Frontal cortex (tissue), 4 donors: Measurements from ENCODE around the gene SLIT3. TPM values are rescaled to one million over a fixed set of nuclear protein-coding genes. Genes with fewer than 3 reads are reported as not detected.

ENCODE experiments used
- DNase-seq, 2 donors: peaks; one replicate each; pipeline ENCODE4 v3.0.0; 2012; ENCODE audit warnings: low spot score in 2 of 2
- FAIRE-seq: peaks from 2 replicates; lab custom pipeline; 2012; peaks lifted over from hg19 to GRCh38; lab: Jason Lieb, UNC
- total RNA-seq: library from RNA; depleted of rRNA; stranded (reverse); fragments of >200 nt; gene quantifications from one replicate; pipeline ENCODE4 v1.2.3, GENCODE V29; 2014
- donor health status: control.
- donor health status: control.
- donor health status: control.

The SLIT3 gene
- total RNA-seq, 1 donor from 2014 or later = 2.0 TPM

DNA sequence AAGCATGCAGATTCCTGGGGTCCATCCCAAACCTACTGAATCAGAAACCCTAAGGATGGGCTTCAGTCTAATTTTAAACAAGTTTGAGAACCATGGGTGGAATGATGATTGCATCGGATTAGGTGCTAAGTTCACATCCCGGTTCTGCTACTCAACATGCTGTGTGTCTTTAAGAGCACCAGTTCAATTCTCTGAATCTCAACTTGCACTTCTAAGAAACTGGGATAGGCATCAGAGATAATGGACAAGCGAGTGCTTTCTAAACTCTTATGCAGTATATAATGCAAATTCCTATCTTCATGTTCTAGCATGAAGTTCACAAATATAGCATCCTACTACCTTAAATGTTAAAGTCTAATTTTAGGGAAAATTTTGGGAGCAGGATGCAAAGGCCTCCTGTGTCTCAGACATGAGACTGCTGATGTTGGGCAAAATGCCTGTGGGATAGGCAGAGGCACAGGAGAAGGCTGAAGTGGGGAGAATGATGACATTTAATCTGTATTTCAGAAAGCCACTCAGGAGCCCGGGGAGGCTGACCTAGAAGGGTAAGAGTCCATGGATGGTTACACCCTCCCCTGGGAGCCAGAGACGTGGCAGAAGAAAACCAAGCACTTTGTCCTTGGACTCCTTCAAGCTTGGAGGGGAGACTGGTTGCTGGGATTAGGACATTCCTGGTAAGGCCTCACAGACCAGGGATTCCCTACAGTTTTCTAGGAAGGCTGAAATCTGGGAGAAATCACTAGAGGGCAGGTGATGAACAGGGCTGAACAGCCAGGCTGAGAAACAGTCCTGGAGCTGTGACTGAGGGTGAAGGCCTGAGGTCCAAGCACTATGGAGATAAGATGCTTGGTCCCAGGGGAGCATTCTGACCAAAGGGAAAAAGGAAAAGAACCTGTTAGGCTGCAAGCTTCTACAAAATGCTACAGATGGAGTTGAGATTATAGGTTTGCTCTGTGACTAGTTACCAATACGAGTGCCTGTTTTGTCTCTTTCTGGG, 409.8 kb downstream of the SLIT3 start:
- no peak for FAIRE-seq
- no peak for DNase-seq

DNA sequence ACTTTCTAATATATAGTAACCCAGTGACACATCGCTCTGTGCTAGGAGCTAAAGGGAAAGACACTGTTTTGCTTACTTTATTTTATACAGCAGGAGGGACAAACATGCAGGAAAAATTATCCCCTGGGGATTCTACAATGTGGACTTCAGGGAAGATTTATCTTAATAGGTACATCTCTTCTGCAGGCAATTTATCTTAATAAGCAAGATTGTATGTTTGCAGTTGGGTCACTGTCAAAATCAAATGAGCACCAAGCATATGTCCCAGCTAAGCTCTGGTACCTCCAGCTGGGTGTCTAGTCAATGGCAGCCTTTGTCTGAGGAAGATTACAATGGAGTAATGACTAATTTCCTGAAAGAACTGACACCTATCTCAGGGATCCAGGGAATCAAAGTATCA, 411.9 kb downstream of the SLIT3 start:
- DNase-seq (no peak), FAIRE-seq (no peak)

DNA sequence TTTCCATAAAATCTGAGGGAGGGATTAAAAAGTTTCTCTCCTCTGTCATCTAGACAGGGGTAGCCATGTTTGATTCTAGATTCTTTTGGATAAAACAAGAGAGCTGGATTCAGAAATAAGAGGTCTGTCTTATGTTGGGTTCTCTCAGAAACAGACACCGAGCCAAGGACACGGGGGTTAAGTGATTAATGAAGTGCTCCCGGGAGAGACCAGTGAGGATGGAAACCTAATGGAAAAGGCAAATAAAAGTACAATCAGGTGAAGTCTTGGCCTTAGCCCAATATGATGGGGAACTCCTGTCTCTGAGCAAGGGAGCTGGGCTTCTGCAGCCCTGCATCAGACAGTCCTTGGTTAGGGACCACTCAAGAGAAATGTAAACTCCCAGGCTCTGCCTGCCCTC, 413.0 kb downstream of the SLIT3 start:
- no peak for FAIRE-seq

DNA sequence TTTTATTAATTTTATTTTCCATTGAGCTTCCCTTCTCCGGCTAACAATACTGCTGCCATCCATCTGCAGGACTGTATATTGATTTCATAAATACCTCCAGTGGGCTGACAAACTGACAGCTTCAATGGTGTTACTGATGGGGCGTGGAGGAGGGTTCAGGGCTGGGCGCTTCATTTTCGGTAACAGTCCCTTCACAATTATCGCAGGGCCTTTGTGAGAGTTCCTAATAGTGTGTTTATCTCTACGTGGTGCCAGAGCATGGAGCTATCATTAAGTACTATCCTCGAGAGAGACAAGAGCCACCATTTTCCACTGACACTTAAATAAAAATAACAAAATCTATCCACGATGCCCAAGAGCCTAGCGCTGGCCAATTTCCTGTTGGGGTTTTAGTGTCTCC, 414.8 kb downstream of the SLIT3 start:
- DNase-seq (no peak), FAIRE-seq (no peak)

More for the DNA sequence above, 413.0 kb downstream of the SLIT3 start:
- DNase-seq = no peak

DNA sequence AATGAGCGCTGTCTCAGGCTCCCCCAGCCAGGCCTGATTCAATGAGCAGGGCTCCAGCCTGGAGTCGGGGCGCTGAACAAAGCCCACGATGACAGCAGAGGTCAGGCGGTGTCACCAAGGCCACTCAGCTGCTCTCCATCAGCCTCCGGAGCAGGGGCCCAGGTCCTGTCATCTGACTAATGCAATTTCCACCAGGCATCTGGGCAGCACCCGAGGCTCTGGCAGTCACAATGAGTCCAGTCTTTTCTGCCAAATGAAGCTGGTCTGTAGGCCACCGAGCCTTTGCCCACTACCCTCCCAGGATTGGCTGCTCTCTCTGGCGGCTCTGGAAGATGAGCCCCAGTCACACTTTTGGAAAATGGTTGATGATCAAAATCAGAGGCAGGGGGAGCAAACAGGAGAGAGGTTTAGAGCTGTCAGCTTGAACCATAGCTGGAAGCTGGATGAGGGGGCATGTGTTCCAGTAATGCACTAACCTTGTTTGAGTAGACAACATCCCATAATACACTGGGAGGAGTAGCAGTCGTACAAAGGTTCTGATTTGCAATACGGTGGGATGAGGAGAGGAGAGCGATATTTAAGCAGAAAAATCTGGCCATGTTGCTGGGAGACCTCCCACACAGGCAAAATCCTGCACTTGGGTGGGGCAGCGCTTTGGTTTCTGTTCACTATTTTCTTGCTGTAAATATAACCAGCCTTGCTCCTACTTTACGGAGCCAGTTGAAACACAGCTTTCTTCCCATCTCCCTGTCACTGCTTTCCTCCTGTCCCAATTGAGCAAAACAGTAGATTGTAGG, 415.4 kb downstream of the SLIT3 start:
- no peak for FAIRE-seq
- no peak for DNase-seq

DNA sequence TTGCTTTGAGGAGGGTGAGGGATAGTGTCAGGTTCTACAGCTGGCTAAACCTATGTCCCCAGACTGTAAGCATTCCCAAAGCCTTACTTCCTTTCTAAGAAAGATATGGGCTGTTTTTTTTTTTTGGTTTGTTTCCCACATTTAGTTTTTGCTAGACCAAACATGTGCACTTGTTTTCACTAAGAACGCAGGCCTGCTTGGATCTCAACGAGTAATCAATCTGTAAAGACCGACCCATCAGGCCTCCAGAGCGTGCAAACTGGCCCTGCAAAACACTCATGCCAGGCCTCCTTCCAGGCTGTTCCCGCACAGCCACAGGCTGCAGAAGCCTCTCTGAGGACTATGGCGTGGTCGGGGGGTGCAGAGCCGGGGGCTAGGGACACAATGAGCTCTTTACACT, 416.9 kb downstream of the SLIT3 start:
- no peak for DNase-seq
- no peak for FAIRE-seq

DNA sequence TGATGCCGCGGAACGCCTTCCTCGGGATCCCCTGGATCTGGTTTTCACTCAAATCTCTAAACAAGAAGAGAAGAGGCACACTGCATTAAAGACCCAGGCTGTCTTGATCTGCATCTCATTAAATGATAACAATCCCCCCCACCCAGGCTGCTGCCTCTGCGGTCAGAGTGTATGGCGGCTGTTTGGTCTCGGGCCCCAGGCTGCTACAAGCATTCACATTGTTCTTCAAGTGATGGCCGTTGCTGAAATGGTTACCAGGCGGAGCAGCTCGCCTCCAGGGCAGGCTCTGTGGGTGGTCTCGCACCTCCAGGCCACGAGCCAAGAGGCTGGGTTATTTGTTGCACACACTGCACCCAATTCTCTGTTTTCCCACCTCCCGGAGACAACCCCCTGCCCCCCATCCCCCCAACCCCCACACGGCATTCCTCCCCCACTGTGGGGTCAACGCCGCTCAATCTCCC, 417.6 kb downstream of the SLIT3 start:
- FAIRE-seq (no peak), DNase-seq (no peak)

DNA sequence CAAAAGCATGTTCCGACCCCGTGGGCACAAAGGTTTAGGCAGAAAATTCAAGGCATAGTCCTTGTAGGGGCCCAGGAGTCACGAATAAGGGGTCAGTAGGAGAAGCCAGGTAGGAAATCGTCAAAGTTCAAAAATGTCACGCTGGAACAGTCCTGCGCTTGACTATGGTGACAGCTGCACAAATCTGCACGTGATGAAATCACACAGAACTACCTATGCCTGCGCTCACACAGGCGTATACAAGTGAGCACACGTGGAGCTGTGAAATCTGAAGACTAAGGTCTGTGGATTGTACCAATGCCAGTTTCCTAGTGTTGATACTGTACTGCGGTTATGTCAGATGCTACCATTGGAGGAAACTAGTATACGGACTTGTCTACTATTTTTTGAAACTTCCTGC, 418.7 kb downstream of the SLIT3 start:
- no peak for DNase-seq
- no peak for FAIRE-seq

DNA sequence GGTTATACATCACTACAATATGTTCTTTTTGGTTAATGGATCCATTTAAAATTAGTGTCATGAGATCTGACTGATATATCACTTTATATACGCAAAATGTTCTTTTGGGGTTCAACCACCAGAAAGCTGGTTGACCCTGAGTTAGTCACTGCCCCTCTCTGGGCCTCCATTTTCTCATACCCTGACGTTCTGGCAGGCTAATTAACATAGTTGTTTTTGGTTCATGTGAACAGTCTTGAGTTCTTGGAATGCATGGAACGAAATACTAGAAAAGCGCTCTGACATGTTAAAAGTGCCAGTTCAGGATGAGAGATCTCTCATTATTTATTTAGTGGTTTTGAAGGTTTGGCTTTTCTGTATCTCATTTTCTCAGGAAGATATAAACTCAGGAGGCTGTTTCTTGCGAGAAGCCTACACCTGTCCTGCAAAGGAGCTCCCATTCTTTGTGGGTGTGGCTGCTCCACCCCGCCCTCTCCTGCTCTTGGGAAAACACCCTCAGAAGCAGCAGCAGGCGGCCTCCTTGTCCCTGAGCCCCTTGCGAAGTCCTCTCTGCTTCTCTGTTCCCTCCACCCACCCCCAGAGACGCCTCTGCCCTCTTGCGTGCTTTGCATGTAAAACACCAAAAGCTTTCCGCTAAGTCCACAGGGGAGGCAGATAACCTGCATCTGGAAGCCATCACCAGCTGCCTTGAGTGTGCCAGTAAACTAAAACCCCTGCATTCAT, 419.4 kb downstream of the SLIT3 start:
- no peak for DNase-seq
- no peak for FAIRE-seq

DNA sequence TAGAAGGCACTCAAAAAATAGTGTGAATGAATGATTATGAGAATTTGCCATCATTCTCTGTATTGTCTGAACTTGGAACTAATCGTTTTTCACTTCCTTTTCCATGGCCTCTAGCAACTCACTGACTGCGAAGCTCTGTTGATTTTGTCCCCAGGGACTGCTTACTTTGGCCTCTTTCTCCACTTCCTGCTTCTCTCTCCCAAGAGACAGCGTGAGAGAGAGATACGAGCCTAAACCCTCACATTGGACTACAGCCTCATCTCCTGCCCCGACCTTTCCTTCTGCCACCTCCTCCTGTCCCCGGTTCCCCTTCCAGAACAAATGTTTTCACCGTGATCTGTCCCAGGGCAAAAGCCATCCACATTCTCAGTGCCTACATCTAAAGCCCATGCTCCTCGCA, 421.0 kb downstream of the SLIT3 start:
- DNase-seq (no peak), FAIRE-seq (no peak)

DNA sequence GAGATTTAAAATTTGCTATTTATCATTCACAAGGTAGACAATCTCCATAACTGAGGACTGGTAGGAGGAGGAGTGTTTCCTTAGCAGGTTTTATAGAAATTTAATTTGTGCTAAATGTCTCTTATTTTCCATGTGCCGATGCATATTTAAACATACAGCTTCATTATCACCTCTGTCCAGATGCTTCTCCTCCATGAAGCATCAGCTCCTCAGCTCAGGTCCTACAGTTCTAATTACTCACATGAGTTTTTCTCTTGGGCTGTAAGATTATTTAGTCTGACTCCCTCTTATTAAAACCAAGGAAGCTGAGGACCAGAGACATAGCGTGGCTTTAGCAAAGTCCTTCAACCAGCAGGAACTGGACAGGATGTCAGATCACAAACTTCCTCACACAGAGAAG, 421.6 kb downstream of the SLIT3 start:
- FAIRE-seq = no peak
- no peak for DNase-seq

DNA sequence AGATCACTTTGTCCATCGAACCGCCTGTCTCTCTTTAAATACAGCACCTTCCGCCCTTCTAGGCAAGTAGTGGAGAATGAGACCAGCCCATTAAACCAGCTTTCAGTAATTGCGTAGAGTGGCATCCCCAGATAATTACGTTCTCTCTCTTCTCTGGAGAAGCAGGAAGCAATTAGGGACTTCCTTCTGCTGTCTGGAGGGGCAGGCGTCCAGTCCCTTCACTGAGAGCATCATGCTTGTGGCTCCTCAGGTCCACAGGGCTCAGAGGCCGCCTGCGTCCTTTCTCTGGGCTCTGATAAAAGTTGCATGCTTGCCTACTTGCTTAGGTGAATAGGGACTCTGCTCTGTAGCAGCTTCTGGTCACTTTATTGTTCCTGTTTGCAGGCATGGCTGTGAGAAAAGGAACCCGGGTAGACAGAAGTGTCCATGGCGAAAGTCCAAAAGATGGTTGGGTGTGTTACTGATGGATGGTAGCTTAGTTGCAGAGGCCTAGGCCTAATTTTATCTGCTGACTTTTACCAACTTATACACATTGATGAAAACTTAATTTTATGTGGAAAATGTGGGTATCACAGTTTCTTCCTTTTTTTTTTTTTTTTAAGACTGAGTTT, 422.7 kb downstream of the SLIT3 start:
- FAIRE-seq (no peak), DNase-seq (no peak)

DNA sequence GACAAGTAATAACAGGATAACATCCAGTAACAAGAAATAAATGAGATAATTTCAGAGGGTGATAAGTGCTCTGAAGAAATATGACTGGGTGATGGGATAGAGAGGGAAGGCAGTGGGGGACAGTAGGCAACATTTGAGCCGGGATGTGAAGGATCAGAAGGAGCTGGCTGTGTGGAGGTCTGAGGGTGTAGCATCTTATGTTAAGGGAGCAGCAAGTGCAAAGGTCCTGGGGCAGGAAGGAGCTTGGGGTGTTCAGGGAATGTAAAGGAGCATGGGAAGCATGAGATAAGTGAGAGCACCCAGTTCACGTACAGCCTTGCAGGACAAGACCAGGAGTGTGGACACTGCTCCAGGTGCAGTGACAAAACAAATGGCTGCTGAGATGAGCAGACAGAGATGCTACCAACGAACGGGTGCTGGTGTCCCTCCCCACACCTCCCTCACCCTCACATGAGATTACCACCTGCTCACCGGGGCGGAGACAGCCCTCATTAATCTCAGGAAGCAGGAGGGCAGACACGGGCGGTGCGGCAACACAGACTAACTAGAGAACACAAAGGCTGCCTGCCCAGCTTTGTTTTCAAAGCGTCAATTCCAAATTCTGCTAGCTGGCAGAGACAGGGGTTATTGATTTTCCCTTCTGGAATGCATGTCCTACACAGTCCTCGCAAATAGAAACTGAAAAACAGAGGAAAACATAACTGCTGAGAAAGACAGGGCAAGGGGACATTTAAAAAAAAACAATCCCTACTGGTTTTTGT, 423.6 kb downstream of the SLIT3 start:
- no peak for FAIRE-seq
- DNase-seq = no peak

DNA sequence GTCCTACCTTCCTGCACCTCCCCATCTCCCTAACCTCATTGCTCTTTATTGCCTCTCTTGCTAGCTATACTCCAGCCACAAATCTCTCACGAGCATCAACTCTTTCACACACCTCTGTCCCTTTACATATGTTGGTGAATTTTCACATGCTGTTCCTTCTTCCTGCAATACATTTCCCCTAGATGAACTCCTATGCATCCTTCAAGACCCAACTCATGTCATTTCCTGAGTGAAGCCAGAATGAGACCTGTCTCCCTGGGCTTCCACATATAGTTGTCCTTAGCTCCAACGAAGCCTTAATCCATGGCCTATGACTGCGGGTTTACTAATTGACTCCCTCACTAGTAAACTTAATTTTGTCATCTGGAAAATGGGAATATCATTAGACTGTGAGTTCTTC, 424.5 kb downstream of the SLIT3 start:
- no peak for FAIRE-seq
- DNase-seq = no peak

DNA sequence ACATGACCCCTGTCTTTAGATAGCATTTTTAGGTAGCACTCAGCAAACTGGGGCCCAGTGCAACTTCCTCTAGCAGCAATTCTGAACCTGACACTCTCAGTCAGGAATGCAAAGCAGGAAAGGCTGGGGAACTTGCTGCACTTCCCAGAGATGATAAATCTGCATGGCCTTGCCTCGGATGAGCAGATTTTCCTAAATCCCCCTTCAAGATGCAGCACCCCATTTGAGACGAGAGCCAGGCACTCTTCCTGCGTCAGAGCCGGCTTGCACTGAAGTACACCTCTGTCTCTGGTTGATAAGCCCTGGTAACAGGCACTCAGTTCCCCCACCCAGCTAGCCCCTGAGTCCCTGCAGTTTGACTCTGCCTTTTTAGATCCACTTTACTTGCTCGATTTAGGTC, 425.1 kb downstream of the SLIT3 start:
- FAIRE-seq (no peak), DNase-seq (no peak)

DNA sequence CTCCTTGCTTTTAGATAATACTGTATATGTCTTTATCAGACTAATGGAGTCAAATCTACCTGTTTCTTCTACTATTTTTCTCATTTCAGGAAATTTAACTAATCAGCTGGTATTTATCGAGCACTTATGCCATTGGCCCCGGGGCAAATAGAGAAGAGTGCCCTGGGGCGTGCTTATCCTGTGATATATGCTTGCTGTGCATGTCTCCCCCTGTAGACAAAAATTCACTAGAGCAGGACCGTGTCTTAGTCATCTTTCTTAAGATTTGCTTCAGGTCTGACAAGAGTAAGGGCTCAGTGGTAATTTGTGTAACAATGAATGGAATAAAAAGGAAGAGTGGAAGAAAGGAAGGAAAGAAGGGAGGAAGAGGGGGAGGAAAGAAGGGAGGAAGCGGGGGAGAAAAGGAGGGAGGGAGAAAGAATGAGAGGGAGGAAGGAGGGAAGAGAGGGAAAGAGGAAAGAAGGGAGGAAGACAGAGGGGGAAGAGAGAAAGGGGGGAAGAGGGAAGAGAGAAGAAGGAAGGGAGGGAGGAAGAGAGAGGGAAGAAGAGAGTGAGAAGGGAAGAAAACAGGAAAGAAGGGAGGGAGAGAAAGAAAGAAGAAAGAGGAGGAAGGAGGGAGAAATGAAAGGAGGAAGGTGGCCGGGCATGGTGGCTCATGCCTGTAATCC, 426.1 kb downstream of the SLIT3 start:
- DNase-seq (no peak), FAIRE-seq (no peak)

DNA sequence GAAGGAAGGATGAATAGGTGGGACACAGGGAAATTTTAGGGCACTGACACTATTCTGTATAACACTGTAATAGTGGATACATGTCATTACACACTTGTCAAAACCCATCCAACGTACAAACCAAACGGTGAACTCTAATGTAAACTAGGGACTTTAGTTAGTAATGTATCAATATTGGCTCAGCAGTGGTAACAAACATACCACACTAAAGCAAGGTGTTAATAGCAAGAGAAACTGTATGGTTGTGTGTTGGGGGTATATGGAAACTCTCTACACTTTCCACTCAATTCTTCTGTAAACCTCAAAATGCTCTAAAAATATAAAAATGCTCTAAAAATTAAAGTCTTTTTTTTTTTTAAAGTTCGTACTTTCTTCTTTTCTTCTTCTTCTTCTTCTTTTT, 428.7 kb downstream of the SLIT3 start:
- DNase-seq = no peak
- no peak for FAIRE-seq

DNA sequence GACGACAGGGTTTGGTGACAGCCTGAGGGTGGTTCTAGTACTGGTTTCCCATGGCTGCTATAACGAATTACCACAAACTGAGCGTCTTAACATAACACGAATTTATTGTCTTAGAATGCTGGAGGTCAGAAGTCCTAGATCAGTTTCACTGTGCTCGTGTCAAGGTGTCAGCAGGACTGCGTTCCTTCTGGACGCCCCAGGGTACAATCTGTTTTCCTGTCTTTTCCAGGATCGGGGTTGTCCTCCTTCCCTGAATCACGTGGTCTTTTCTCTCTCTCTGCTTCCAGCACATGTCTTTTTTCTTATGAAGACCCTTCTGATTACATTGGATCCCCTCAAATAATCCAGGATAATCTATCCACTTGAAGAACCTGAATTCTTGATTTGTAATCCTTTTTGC, 430.0 kb downstream of the SLIT3 start:
- no peak for DNase-seq
- no peak for FAIRE-seq
